Erythroblast (primary cell): ENCODE results near the gene MGRN1.

Source experiments
- GATA1 ChIP-seq: IDR thresholded peaks from 2 replicates; pipeline ENCODE4 v1.6.1; 2011; ENCODE audit warnings: low read depth, mild to moderate bottlenecking, control low read depth, low read length, moderate library complexity
- POLR2A ChIP-seq: IDR thresholded peaks from 2 replicates; pipeline ENCODE4 v1.6.1; 2011; ENCODE audit warnings: mild to moderate bottlenecking, low read length

DNA sequence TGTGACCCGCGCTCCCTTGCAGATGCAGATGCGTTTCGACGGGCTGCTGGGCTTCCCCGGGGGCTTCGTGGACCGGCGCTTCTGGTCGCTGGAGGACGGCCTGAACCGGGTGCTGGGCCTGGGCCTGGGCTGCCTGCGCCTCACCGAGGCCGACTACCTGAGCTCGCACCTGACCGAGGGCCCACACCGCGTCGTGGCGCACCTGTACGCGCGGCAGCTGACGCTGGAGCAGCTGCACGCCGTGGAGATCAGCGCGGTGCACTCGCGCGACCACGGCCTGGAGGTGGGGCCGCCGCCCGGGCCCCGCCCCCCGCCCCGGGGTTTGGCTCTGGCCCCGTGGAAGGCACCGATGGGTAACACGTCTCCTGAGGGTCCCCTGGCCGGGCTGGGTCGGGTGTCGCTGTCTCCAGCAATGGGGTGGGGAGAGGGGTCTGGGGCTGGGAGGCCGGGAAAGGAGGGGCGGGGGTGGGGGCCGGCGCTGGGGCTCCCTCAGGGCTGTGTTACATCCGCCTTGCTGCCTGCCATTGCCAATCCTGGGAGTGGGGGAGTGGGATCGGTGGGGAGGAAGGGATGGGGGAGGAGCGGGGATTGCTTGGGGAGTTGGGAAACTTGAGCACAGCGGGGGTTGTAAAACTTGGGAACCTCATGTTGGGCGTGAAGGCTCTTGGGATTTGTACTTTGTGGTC lies 69.5 kb downstream of the MGRN1 start:
- no peak for TF ChIP-seq POLR2A
- TF ChIP-seq GATA1: no peak
